Forelimb muscle (tissue), 1 donor: ENCODE measurements around the gene TGFBR3. TPM values are rescaled to one million over a fixed set of nuclear protein-coding genes. Genes with fewer than 3 reads are reported as not detected.

Experiments
- DNase-seq: peaks from one replicate; pipeline ENCODE4 v3.0.0-alpha.2; 2013; ENCODE audit warnings: low read depth
- polyA plus RNA-seq: library from polyadenylated mRNA; unstranded; fragments of 120-200 nt; gene quantifications from one replicate; pipeline ENCODE4 v1.2.1, GENCODE V29; 2013; ENCODE audit not compliant: insufficient read length

The TGFBR3 gene
- polyA plus RNA-seq, 1 donor = 23.1 TPM

- no peak for DNase-seq
Measured at GRCh38 chr1:91736146-91736714, 149.7 kb downstream of the TGFBR3 start.

- no peak for DNase-seq
Measured at GRCh38 chr1:91735266-91735845, 150.6 kb downstream of the TGFBR3 start.

- no peak for DNase-seq
Measured at GRCh38 chr1:91734761-91735160, 151.2 kb downstream of the TGFBR3 start.

DNA sequence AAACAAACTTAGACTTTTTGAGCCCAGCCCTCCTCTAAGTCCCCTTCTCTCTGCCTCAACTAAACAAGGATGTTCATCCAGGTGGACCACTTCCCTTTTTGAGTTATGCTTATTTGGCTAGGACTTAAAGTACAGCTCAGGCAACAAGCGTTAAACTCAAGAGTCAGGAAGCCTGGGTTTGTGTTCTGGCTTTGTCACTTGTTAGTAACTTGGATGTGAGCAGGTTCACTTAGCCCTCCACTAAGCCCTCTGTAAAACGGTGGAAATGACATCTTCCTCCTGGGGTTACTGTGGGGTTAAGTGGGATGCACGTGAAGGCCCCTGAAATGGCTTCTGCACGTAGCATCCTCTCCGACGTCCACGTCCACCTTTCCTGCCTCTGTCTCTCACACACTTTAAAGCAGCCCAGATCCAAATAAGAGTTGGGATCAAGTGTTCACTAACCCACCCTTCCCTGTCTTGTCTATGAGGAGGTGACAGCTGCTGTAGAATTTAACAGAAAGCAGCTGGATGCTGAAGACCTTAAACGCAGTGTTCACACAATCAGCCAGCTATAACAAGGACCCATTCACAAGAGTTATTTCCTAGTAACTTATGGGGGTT lies 152.7 kb downstream of the TGFBR3 start:
- no peak for DNase-seq

DNA sequence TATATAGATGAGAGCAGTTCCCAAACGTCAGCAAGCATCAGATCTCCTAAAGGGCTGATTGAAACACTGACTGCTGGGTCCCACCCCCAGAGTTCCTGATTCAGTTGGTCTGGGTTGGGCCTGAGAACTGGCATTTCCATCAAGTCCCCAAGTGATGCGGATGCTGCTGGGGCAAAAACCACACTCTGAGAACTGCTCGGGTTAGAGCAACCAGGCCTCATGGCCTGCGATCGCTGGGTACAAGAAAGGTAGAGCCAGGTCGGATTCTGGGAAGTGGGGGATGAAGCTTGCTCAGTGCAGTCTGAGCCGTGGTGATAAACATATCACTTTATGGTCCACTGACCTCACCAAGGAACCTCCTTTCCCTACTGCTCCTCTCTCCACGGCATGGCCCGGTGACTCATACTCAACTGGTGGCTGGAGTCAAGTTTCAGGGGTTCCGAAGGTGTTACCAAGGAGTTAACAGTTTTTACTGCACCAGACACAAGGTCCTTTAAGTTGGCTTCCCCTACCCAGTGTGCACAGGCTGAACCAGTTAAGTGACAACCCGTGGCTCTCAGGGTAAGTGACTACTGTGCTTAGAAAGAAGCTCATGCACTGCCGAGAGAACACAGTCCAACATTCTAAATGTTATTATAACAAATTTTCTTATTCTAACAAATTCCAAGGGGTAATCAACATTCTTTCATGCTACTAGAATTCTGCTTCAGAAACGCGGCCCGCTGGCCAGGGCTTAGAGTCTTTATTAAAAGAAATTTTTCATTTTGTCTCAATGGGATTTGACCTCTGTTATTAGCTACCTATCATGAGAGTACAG lies 153.5 kb downstream of the TGFBR3 start:
- no peak for DNase-seq

- no peak for DNase-seq
Measured at GRCh38 chr1:91731815-91732214, 154.1 kb downstream of the TGFBR3 start.

DNA sequence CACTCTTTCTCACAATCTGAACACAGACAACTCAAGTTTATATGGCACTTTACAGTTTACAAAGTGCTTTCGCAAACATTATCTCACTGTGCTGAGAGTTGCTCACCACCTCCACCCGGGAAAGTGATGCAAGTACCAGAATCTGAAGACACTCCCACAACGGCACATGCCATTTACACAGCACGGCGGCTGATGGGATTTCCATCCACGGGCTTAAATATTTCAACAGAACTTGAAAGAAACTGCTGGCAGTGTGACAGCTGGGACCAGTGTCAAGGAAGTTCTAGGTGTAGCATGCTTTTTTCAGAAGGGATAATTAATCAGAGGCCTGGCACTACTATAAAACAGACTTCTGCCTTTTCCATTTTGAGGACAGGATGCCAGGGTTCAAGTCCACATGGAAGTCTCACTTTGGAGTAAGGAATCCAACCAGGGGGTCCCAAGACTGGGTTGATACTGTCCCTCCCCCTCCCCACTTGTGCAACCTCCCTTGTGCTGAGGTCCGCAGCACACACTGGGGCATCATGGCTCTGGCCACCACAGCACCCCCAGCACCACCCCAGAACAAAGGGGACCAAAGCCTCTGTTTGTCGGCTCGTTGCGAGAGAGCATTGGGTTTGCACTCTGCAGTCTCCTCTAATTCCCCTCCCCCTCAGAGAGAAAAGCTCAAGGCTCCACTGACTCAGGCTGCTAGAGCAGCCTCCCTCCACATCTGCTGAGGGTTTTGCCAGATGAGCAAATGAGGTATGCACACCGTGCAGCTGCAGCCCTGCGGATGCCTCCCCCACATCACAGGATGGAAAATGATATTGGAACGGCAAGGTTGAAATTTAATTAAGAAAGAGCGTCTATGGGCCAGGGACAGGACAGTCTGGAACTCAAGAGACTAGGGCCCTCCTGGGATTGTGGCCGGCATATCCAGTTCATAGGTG lies 154.9 kb downstream of the TGFBR3 start:
- DNase-seq = no peak

DNA sequence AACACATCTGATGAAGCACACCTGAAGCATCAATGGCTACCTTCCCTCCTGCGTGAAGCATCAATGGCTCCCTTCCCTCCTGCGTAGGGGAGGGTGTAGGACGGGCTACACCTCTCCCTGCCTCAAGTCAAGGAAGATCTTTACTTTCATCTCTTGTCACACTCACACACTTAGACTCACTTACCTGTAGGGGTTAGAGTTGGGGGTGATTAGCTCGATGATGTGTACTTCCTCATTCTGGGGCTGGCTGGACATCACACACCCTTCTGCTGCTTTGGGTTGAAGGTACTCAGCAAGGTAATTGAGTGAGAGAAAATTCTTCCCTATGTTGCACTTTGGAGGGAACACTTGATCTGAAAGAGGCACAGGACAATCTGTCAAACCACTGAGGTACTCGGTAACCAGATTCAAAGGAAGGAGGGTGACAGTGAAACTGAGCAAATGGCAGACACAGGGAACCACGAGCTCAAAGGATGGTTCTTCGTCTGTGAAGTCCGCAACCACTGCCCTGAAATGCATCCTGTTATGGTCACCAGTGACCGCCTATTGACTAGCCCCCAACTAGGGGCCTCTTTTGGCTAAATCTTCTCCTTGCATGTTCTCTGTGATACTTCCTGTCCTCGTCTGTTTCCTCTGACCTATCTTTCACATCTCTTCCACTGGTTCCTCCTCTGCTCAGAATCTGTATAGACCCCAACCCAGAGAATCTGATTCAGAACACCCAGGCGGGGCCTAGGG lies 156.2 kb downstream of the TGFBR3 start:
- DNase-seq = no peak

- no peak for DNase-seq
Measured at GRCh38 chr1:91727763-91728162, 158.2 kb downstream of the TGFBR3 start.

DNA sequence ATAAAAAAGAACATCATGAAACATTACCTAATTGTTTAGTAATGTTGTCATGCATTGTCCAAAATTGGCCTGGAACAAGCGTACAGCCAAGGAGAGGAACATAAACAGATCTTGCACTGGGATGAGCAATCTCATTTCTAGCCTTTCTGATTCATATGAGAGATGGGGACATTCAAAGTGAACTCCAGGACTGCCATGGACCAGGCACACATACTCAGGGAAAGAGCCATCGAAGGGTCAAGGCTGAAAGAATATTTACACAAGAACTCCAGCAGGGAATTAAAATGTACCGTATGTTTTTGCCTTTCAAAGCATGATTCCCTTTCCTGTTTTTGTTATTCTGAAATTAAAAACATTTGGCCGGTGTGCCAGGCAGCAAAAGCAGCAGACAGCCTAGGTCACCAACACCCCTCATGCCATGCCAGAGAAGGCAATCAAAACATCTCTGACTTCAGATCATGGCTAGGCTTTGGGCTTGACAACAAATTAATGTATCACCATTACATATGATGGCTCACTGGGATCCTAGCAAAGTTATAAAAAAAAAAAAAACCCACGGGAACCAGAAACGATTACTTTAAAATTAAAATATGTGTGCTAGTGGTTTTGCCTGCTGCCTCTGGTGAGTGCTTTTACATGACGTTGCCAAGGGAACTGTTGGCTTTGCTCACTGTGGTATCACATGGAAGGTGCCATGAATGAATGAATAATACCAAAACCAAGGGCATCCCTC lies 159.8 kb downstream of the TGFBR3 start:
- DNase-seq = peak; percentile 72

GRCh38 chr1:91725618-91725988 lies 160.3 kb downstream of the TGFBR3 start:
- DNase-seq = no peak

DNA sequence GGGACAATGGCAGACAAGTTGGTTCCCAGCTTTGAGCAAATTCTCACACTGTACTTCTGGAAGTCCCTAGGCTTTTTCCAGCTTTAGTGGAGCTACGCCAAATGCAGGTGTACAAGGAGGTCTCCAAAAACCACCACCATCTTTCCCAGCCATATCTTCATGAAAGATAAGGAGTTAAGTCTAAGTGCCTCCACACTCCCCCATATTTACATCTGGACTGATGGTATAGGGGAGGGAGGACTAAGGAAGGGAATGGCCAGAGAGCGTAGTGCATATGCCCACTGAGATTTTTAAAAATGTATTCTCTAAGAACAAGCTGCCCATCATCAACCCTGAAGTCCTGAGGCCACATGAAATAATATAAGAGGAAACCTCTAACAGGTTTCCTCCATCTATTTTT lies 161.3 kb downstream of the TGFBR3 start:
- DNase-seq = no peak

GRCh38 chr1:91724231-91724630 lies 161.7 kb downstream of the TGFBR3 start:
- no peak for DNase-seq

DNA sequence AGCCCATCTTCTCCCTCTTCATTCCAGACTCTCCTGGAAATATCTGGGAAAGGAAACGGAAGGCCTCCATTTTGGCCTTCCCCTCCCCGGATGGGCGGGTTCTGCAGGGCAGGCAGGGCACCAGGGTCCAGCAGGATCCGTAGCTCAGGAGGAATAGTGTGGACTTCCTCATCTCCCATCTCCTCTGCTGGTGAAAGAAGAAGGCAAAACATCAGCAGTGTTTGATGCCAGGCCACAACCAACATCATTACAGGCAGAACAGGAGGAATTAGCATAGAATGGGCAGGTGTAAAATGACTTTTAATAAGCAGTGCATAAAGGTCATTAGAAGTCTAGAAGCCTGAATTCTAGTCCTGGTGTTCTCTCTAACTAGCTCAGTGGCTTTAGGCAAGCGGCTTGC lies 165.9 kb downstream of the TGFBR3 start:
- DNase-seq = no peak

DNA sequence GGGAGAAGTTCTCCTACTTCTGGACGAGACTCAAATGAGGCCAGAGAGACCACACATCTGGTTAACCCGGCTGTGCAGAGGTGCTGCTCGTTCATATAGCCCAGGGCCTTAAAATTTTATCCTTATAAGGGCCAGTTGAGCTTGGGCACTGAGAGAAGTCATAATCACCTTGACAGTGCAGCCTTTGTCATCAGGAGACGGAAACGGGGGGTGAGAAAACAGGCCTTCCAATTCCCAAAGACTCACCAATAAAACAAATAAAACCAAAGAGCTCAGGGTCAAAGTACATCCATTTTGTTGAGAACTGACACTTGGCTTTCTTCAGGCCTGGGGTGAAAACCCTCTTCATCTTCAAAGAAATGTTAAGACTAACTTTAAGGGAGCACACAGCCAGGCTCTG lies 167.1 kb downstream of the TGFBR3 start:
- no peak for DNase-seq

- DNase-seq = no peak
Measured at GRCh38 chr1:91718368-91718767, 167.6 kb downstream of the TGFBR3 start.

GRCh38 chr1:91717839-91718238 lies 168.1 kb downstream of the TGFBR3 start:
- no peak for DNase-seq

- DNase-seq = no peak
Measured at GRCh38 chr1:91716339-91716738, 169.6 kb downstream of the TGFBR3 start.

- DNase-seq = no peak
Measured at GRCh38 chr1:91715416-91716000, 170.4 kb downstream of the TGFBR3 start.

GRCh38 chr1:91714867-91715381 lies 171.0 kb downstream of the TGFBR3 start:
- no peak for DNase-seq
